ENCODE data around the gene KATNB1. TPM values are rescaled to one million over a fixed set of nuclear protein-coding genes. Genes with fewer than 3 reads are reported as not detected.

The KATNB1 gene
- total and polyA plus RNA-seq, 2 of the 8 experiments (the other 6 are each of a cell fraction or from before 2014, with no cell fraction given): 50.2 to 60.4 TPM

DNA sequence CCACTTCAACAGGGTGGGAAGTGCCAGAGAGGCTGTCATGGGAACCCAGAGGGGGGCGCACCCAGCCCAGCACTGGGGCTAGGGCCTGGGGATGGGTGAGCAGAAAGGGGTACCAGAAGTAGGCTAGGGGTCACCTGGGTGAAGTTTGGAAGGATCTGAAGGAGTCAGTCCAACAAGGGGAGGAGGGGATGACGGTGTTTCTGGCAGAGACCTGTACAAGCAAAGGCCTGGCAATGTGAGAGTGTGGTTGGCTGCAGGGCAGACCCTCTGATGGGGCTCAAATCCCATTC lies 13.4 kb upstream of the KATNB1 start:
- TF ChIP-seq CTBP2 (IDR thresholded peaks at IDR 0.05; ENCODE audit: borderline replicate concordance, insufficient read depth, insufficient read length, low read length): no peak
- 0 out of 4 replicates have a peak, but pooled peaks of 1 of the 2 experiments have one; percentile 14 for TF ChIP-seq RAD21 (IDR thresholded peaks at IDR 0.05 in 1 of 2, conservative IDR thresholded peaks at IDR 0.05 in 1 of 2; ENCODE audit: low read depth in 2 of 2, low read length in 2 of 2)
- Histone ChIP-seq H3K23ac (ENCODE audit: insufficient read length) (no peak overlapping the region), H3K79me1 (ENCODE audit: low read depth, low read length) (no peaks in the 10 kb centered on the region), H3K18ac (ENCODE audit: extremely low read depth, low read length) (no peak overlapping the region), H4K5ac (ENCODE audit: insufficient read length, low read depth, low read length) (no peak overlapping the region), H2BK5ac (ENCODE audit: low read depth, low read length) (no peak overlapping the region), H2BK12ac (ENCODE audit: low read depth, low read length) (no peak overlapping the region), H2BK120ac (replicated peaks; ENCODE audit: low read depth, low read length) (no peak overlapping the region), H4K91ac (replicated peaks; ENCODE audit: insufficient read length, low read length) (no peak overlapping the region), H4K8ac (ENCODE audit: extremely low read depth, insufficient read depth, low read length) (peak overlapping the region; percentile 11; the same call in 1 of the 2 replicates), H3K27me3 (replicated peaks in 1 of 4; ENCODE audit: control insufficient read depth in 3 of 4, extremely low read depth in 1 of 4, insufficient read depth in 3 of 4, low read length in 3 of 4) (no peaks in the 10 kb centered on the region; a peak in 1 of 7 replicates), H3K4me3 (ENCODE audit: extremely low read depth in 1 of 4, insufficient read depth in 2 of 4, low read depth in 3 of 4, low read length in 4 of 4) (no peak overlapping the region), H3K27ac (ENCODE audit: low read depth, low read length) (no peak overlapping the region), H3K4me1 (replicated peaks in 1 of 4; ENCODE audit: control insufficient read depth in 3 of 4, insufficient read depth in 4 of 4, low read length in 3 of 4) (no peaks in the 10 kb centered on the region), H3K4me2 (ENCODE audit: insufficient read depth in 1 of 2, low read depth in 2 of 2, low read length in 2 of 2) (no peak overlapping the region), H3K14ac (ENCODE audit: insufficient read length) (no peak overlapping the region), H3K9ac (replicated peaks in 1 of 4; ENCODE audit: extremely low read depth in 1 of 4, low read depth in 3 of 4, low read length in 3 of 4) (no peak overlapping the region), H3K56ac (replicated peaks; ENCODE audit: insufficient read length, low read depth, low read length) (no peak overlapping the region), H3K4ac (replicated peaks; ENCODE audit: insufficient read length, low read depth, low read length) (no peak overlapping the region), H2BK20ac (ENCODE audit: low read length) (no peak overlapping the region), H2AK5ac (ENCODE audit: low read depth, low read length) (no peak overlapping the region), H3K9me3 (ENCODE audit: insufficient read depth in 2 of 2, low read depth in 1 of 2, low read length in 1 of 2) (no peaks in the 10 kb centered on the region), H3K36me3 (ENCODE audit: control insufficient read depth in 2 of 4, insufficient read depth in 4 of 4, low read length in 3 of 4) (no peaks in the 10 kb centered on the region), H4K20me1 (replicated peaks in 1 of 2; ENCODE audit: control insufficient read depth in 1 of 2, insufficient read depth in 2 of 2, low read length in 2 of 2) (no peaks in the 10 kb centered on the region), H3K23me2 (ENCODE audit: low read depth, low read length) (no peaks in the 10 kb centered on the region), H2BK15ac (ENCODE audit: low read length) (no peak overlapping the region), H3K79me2 (ENCODE audit: control insufficient read depth in 1 of 2, insufficient read depth in 2 of 2, low read length in 2 of 2) (no peaks in the 10 kb centered on the region), H2AFZ (ENCODE audit: low read length) (no peak overlapping the region)
- ChIA-PET POLR2A (ENCODE audit: partially characterized antibody) (interaction anchor here (0.9 kb wide), 1 partner anchor 13 kb away, joined by 4 read pairs; no protein-coding TSS in a partner anchor), CTCF (ENCODE audit: partially characterized antibody) (interaction anchor here (1.0 to 6.6 kb wide), 14 partner anchors 13 to 306 kb away, joined by 3 to 48 read pairs (median 5); no protein-coding TSS in a partner anchor)
- DNase-seq (ENCODE audit: low read depth in 1 of 2, low spot score in 2 of 2) (no peak), FAIRE-seq (no peak)
- 90% methylated on average over 2 of the region's 2 CpGs; no CpG with 5 or more reads in 1 of the 2 experiments for WGBS, 2 experiments (ENCODE audit: extremely low coverage in 1 of 2, insufficient coverage in 1 of 2, insufficient read length in 1 of 2, insufficient replicate concordance in 2 of 2, low coverage in 1 of 2, low lambda C conversion rate in 2 of 2, missing lambda C conversion rate in 1 of 2)

Measured in H1 (cell line).